ENCODE results near the gene TIPIN.

- TF ChIP-seq EZH2 (IDR thresholded peaks at IDR 0.05; ENCODE audit: low read depth) (no peak), CTCF (conservative IDR thresholded peaks at IDR 0.05) (no peak)
Measured at GRCh38 chr15:66394472-66394871, 38.0 kb upstream of the TIPIN start.
